HL-60 (cell line): ENCODE measurements around the gene SENP3.
A peak's percentile ranks its signal among the peaks of the same experiment; 100 is the strongest.

Experiments used
- DNase-seq, 2 experiments: peaks; one replicate each; pipeline ENCODE4 v3.0.0-alpha.2; 2010 to 2020; ENCODE audit warnings: low read depth in 1 of 2, low spot score in 1 of 2
- H3K27ac ChIP-seq: fragments of 250-450 bp; sonication (Bioruptor Pico); replicated peaks from 2 replicates; pipeline ENCODE4 v1.5.1; 2020; ENCODE audit warnings: mild to moderate bottlenecking, moderate library complexity
- H3K27me3 ChIP-seq: fragments of 250-450 bp; sonication (Bioruptor Pico); 2 replicates; pipeline ENCODE4 v1.5.1; 2021; ENCODE audit warnings: mild to moderate bottlenecking, moderate library complexity; ENCODE audit not compliant: insufficient read depth, poor library complexity, severe bottlenecking
- H3K4me3 ChIP-seq: replicated peaks from 2 replicates; pipeline ENCODE4 v1.5.1; 2011; ENCODE audit warnings: mild to moderate bottlenecking, control low read depth, low read length; ENCODE audit not compliant: insufficient read depth
- GABPA ChIP-seq: IDR thresholded peaks from 2 replicates; pipeline ENCODE4 v1.6.1; 2012; ENCODE audit warnings: low read depth
- POLR2AphosphoS5 ChIP-seq: IDR thresholded peaks from 2 replicates; pipeline ENCODE4 v1.6.1; 2012; ENCODE audit warnings: low read depth
- SPI1 ChIP-seq: IDR thresholded peaks from 2 replicates; pipeline ENCODE4 v1.6.1; 2012; ENCODE audit warnings: low read depth, mild to moderate bottlenecking, borderline replicate concordance
- TF ChIP-seq, protein P1 (sequence below): IDR thresholded peaks from 2 replicates; pipeline ENCODE4 v1.6.1; 2012; ENCODE audit warnings: low read depth; ENCODE audit not compliant: insufficient replicate concordance
- TF ChIP-seq, protein P2 (sequence below): IDR thresholded peaks from one replicate; pipeline ENCODE4 v1.5.1; 2011; ENCODE audit warnings: low read length, control low read depth, inconsistent platforms; ENCODE audit not compliant: insufficient read depth

The SENP3 gene

DNA sequence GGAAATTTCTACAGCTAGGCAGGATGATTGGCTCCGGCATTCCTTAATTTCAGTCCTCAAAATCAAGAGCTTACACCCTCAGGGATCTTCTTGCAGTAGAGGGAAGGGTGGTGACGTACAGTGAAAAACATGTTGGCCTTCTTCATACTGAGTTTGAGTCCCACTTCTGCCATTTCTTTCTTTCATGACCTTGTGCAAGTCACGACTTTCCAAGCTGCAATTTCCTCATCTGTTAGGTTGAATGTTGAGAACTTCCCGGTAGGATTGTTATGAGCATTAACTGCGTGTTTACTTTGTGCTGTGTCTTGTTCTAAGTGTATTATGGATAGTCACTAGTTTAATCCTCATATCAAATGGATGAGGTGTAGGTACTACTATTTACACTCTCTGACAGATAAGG, 7.9 kb downstream of the SENP3 start:
- DNase-seq, result no peak
- H3K27ac ChIP-seq, result no peak overlapping the region
- no peaks in the 10 kb centered on the region for H3K27me3 ChIP-seq
- TF ChIP-seq POLR2AphosphoS5 (no peak), GABPA (no peak), SPI1 (no peak)
- TF ChIP-seq, protein P1, sequence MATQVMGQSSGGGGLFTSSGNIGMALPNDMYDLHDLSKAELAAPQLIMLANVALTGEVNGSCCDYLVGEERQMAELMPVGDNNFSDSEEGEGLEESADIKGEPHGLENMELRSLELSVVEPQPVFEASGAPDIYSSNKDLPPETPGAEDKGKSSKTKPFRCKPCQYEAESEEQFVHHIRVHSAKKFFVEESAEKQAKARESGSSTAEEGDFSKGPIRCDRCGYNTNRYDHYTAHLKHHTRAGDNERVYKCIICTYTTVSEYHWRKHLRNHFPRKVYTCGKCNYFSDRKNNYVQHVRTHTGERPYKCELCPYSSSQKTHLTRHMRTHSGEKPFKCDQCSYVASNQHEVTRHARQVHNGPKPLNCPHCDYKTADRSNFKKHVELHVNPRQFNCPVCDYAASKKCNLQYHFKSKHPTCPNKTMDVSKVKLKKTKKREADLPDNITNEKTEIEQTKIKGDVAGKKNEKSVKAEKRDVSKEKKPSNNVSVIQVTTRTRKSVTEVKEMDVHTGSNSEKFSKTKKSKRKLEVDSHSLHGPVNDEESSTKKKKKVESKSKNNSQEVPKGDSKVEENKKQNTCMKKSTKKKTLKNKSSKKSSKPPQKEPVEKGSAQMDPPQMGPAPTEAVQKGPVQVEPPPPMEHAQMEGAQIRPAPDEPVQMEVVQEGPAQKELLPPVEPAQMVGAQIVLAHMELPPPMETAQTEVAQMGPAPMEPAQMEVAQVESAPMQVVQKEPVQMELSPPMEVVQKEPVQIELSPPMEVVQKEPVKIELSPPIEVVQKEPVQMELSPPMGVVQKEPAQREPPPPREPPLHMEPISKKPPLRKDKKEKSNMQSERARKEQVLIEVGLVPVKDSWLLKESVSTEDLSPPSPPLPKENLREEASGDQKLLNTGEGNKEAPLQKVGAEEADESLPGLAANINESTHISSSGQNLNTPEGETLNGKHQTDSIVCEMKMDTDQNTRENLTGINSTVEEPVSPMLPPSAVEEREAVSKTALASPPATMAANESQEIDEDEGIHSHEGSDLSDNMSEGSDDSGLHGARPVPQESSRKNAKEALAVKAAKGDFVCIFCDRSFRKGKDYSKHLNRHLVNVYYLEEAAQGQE, result no peak
- TF ChIP-seq, protein P2, sequence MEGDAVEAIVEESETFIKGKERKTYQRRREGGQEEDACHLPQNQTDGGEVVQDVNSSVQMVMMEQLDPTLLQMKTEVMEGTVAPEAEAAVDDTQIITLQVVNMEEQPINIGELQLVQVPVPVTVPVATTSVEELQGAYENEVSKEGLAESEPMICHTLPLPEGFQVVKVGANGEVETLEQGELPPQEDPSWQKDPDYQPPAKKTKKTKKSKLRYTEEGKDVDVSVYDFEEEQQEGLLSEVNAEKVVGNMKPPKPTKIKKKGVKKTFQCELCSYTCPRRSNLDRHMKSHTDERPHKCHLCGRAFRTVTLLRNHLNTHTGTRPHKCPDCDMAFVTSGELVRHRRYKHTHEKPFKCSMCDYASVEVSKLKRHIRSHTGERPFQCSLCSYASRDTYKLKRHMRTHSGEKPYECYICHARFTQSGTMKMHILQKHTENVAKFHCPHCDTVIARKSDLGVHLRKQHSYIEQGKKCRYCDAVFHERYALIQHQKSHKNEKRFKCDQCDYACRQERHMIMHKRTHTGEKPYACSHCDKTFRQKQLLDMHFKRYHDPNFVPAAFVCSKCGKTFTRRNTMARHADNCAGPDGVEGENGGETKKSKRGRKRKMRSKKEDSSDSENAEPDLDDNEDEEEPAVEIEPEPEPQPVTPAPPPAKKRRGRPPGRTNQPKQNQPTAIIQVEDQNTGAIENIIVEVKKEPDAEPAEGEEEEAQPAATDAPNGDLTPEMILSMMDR, result no peak
- no peak overlapping the region for H3K4me3 ChIP-seq

DNA sequence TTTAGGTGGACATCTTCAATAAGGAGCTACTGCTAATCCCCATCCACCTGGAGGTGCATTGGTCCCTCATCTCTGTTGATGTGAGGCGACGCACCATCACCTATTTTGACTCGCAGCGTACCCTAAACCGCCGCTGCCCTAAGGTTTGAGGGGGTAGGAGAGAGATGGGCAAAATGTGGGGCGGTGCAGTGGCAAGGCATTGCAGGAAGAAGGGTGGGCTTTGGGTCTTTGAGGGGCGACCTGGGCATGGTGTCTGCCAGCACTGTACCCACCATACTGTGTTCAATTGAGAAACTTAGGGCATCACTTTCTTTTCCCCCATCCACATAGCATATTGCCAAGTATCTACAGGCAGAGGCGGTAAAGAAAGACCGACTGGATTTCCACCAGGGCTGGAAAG, 8.6 kb downstream of the SENP3 start:
- no peak for DNase-seq
- Histone ChIP-seq H3K27me3 (no peaks in the 10 kb centered on the region), H3K4me3 (no peak overlapping the region), H3K27ac (no peak overlapping the region)
- TF ChIP-seq, protein P1, result no peak
- TF ChIP-seq, protein P2, result no peak
- TF ChIP-seq GABPA (no peak), SPI1 (no peak), POLR2AphosphoS5 (no peak)

DNA sequence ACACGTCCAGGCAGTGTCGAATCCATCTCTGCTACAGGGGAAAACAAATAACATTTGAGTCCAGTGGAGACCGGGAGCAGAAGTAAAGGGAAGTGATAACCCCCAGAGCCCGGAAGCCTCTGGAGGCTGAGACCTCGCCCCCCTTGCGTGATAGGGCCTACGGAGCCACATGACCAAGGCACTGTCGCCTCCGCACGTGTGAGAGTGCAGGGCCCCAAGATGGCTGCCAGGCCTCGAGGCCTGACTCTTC, 10.5 kb downstream of the SENP3 start:
- Histone ChIP-seq H3K27me3 (no peaks in the 10 kb centered on the region), H3K4me3 (peak overlapping the region; percentile 44), H3K27ac (peak overlapping the region; percentile 75)
- TF ChIP-seq, protein P2, result no peak
- TF ChIP-seq SPI1 (peak; percentile 73; the same call in 1 of the 2 replicates), POLR2AphosphoS5 (peak; percentile 5; the same call in 1 of the 2 replicates)
- TF ChIP-seq, protein P1, result no peak
- DNase-seq, result no peak
